ENCODE results near the gene PLD3.
"Not testable (repeated sequence)": the region's sequence is repeated elsewhere in the genome, so short reads cannot be mapped to it uniquely, and the experiment has no call there.

Gene PLD3

GRCh38 chr19:40387155-40387554 is 38.7 kb downstream of the PLD3 start:
- DNase-seq (ENCODE audit: insufficient read length, low spot score) (no peak), FAIRE-seq (no peak)

GRCh38 chr19:40388481-40388880 is 40.0 kb downstream of the PLD3 start:
- DNase-seq (ENCODE audit: insufficient read length, low spot score) (no peak), FAIRE-seq (no peak)

- DNase-seq (ENCODE audit: insufficient read length, low spot score) (no peak), FAIRE-seq (no peak)
Observed at GRCh38 chr19:40389404-40390083, 41.0 kb downstream of the PLD3 start.

- FAIRE-seq, result no peak
- DNase-seq (ENCODE audit: insufficient read length, low spot score), result no peak
Observed at GRCh38 chr19:40390084-40390742, 41.7 kb downstream of the PLD3 start, which contains the start of gene HIPK4. Gene HIPK4 (minus strand): TSS chr19:40390181. CDS start chr19:40389902, 279 bp downstream.

- no peak for DNase-seq (ENCODE audit: insufficient read length, low spot score)
- no peak for FAIRE-seq
Observed at GRCh38 chr19:40392123-40392522, 43.6 kb downstream of the PLD3 start.

- peak; percentile 28 for DNase-seq (ENCODE audit: insufficient read length, low spot score)
- no peak for FAIRE-seq
Observed at GRCh38 chr19:40392894-40393517, 44.5 kb downstream of the PLD3 start.

- no peak for FAIRE-seq
Observed at GRCh38 chr19:40393894-40394815, 45.7 kb downstream of the PLD3 start.

GRCh38 chr19:40394816-40395210 is 46.3 kb downstream of the PLD3 start:
- no peak for DNase-seq (ENCODE audit: insufficient read length, low spot score)
- FAIRE-seq, result no peak

More at GRCh38 chr19:40393894-40394815, 45.7 kb downstream of the PLD3 start:
- DNase-seq (ENCODE audit: insufficient read length, low spot score), result no peak

- DNase-seq (ENCODE audit: insufficient read length, low spot score) (no peak), FAIRE-seq (no peak)
Observed at GRCh38 chr19:40395956-40396355, 47.5 kb downstream of the PLD3 start.

- FAIRE-seq (no peak), DNase-seq (ENCODE audit: insufficient read length, low spot score) (no peak)
Observed at GRCh38 chr19:40396886-40397567, 48.5 kb downstream of the PLD3 start.

- DNase-seq (ENCODE audit: insufficient read length, low spot score), result no peak
- FAIRE-seq, result no peak
Observed at GRCh38 chr19:40397568-40397906, 49.0 kb downstream of the PLD3 start.

GRCh38 chr19:40398417-40399131 is 50.1 kb downstream of the PLD3 start:
- DNase-seq (ENCODE audit: insufficient read length, low spot score), result no peak
- no peak for FAIRE-seq

- FAIRE-seq (no peak), DNase-seq (ENCODE audit: insufficient read length, low spot score) (no peak)
Observed at GRCh38 chr19:40400559-40400958, 52.1 kb downstream of the PLD3 start.

GRCh38 chr19:40403262-40403984 is 54.9 kb downstream of the PLD3 start:
- peak; percentile 94 for DNase-seq (ENCODE audit: insufficient read length, low spot score)
- no peak for FAIRE-seq

- FAIRE-seq, result no peak
Observed at GRCh38 chr19:40407714-40408597, 59.5 kb downstream of the PLD3 start.

GRCh38 chr19:40408598-40408925 is 60.1 kb downstream of the PLD3 start:
- FAIRE-seq, result not testable (repeated sequence)

More at GRCh38 chr19:40407714-40408597, 59.5 kb downstream of the PLD3 start:
- no peak for DNase-seq (ENCODE audit: insufficient read length, low spot score)

GRCh38 chr19:40410030-40410389 is 61.5 kb downstream of the PLD3 start:
- FAIRE-seq, result no peak
- no peak for DNase-seq (ENCODE audit: insufficient read length, low spot score)

More at GRCh38 chr19:40408598-40408925, 60.1 kb downstream of the PLD3 start:
- not testable (repeated sequence) for DNase-seq (ENCODE audit: insufficient read length, low spot score)
